GM12891 (cell line): ENCODE data around the gene UBE2D4.

Experiments used
- DNase-seq: peaks from one replicate; pipeline ENCODE4 v3.0.0; 2011; ENCODE audit warnings: low spot score; ENCODE audit not compliant: insufficient read length
- FAIRE-seq: peaks from 2 replicates; lab custom pipeline; 2011; peaks lifted over from hg19 to GRCh38; lab: Jason Lieb, UNC
- PAX5 ChIP-seq: IDR thresholded peaks from 2 replicates; pipeline ENCODE4 v1.6.1; 2011; ENCODE audit warnings: low read length, moderate library complexity, mild to moderate bottlenecking; ENCODE audit not compliant: insufficient read depth, severe bottlenecking
- POLR2A ChIP-seq: IDR thresholded peaks from 2 replicates; pipeline ENCODE4 v1.6.1; 2011; ENCODE audit warnings: low read depth, low read length, control low read depth
- POLR2AphosphoS5 ChIP-seq: IDR thresholded peaks from 2 replicates; pipeline ENCODE4 v1.6.1; 2011; ENCODE audit warnings: low read depth, low read length, control low read depth
- POU2F2 ChIP-seq: IDR thresholded peaks from 2 replicates; pipeline ENCODE4 v1.6.1; 2011; ENCODE audit warnings: low read depth, mild to moderate bottlenecking, control low read depth, low read length, moderate library complexity
- SPI1 ChIP-seq: IDR thresholded peaks from 2 replicates; pipeline ENCODE4 v1.6.1; 2011; ENCODE audit warnings: low read depth, low read length, control low read depth
- TAF1 ChIP-seq: IDR thresholded peaks from 2 replicates; pipeline ENCODE4 v1.6.1; 2011; ENCODE audit warnings: low read depth, low read length, control low read depth

UBE2D4 gene

GRCh38 chr7:43906331-43907010 lies 19.8 kb upstream of the UBE2D4 start, which contains the start of gene URGCP:
Gene URGCP, minus strand, starts transcription at chr7:43906596. Its CDS starts 21 bp downstream, at chr7:43906575.
- TF ChIP-seq SPI1, result no peak
- no peak for TF ChIP-seq POLR2A
- no peak for TF ChIP-seq POLR2AphosphoS5
- TF ChIP-seq PAX5, result no peak
- TF ChIP-seq POU2F2, result no peak
- no peak for TF ChIP-seq TAF1
- FAIRE-seq, result peak; percentile 80
- peak; percentile 86 for DNase-seq

GRCh38 chr7:43914795-43915194 lies 11.4 kb upstream of the UBE2D4 start:
- no peak for DNase-seq
- TF ChIP-seq POU2F2, result no peak
- TF ChIP-seq SPI1, result no peak
- TF ChIP-seq TAF1, result no peak
- TF ChIP-seq POLR2AphosphoS5, result no peak
- no peak for TF ChIP-seq POLR2A
- TF ChIP-seq PAX5, result no peak
- no peak for FAIRE-seq

- TF ChIP-seq POU2F2 (no peak), SPI1 (no peak), POLR2A (no peak), PAX5 (no peak), POLR2AphosphoS5 (no peak), TAF1 (no peak)
Observed at GRCh38 chr7:43915907-43916306, 10.3 kb upstream of the UBE2D4 start.

GRCh38 chr7:43921423-43921822 lies 4.8 kb upstream of the UBE2D4 start:
- FAIRE-seq, result no peak
- TF ChIP-seq SPI1, result no peak
- no peak for TF ChIP-seq POLR2AphosphoS5
- no peak for TF ChIP-seq POLR2A
- DNase-seq, result no peak

More at GRCh38 chr7:43915907-43916306, 10.3 kb upstream of the UBE2D4 start:
- FAIRE-seq (no peak), DNase-seq (no peak)

- TF ChIP-seq POLR2A, result no peak
- TF ChIP-seq POU2F2, result no peak
- TF ChIP-seq SPI1, result no peak
- TF ChIP-seq PAX5, result no peak
- DNase-seq (no peak), FAIRE-seq (no peak)
Observed at GRCh38 chr7:43922726-43923125, 3.5 kb upstream of the UBE2D4 start.

- no peak for FAIRE-seq
- TF ChIP-seq POLR2AphosphoS5 (no peak), POU2F2 (no peak), TAF1 (no peak)
- DNase-seq, result no peak
Observed at GRCh38 chr7:43926798-43927123, 525 bp downstream of the UBE2D4 start.

GRCh38 chr7:43927810-43928209 lies 1.6 kb downstream of the UBE2D4 start:
- TF ChIP-seq POU2F2, result no peak
- no peak for TF ChIP-seq PAX5
- TF ChIP-seq POLR2A, result no peak
- TF ChIP-seq SPI1, result no peak
- TF ChIP-seq TAF1, result no peak
- no peak for TF ChIP-seq POLR2AphosphoS5
- FAIRE-seq (no peak), DNase-seq (no peak)

- TF ChIP-seq TAF1, result no peak
- TF ChIP-seq POU2F2, result no peak
- no peak for TF ChIP-seq POLR2AphosphoS5
- TF ChIP-seq SPI1, result no peak
- TF ChIP-seq PAX5, result no peak
- TF ChIP-seq POLR2A, result no peak
- DNase-seq, result no peak
- FAIRE-seq, result no peak
Observed at GRCh38 chr7:43929529-43930457, 3.6 kb downstream of the UBE2D4 start.

- no peak for DNase-seq
- no peak for FAIRE-seq
- TF ChIP-seq POLR2AphosphoS5 (no peak), PAX5 (no peak), SPI1 (no peak), POU2F2 (no peak), TAF1 (no peak), POLR2A (no peak)
Observed at GRCh38 chr7:43931346-43931745, 5.1 kb downstream of the UBE2D4 start.
